Activated CD8-positive, alpha-beta T cell treated with anti-CD3 and anti-CD28 coated beads, Interleukin-2, amount 10 ng/mL, durations not matched to agents 7 days and 5 days (primary cell): ENCODE results near the gene SH2D4B. TPM values are rescaled to one million over a fixed set of nuclear protein-coding genes. Genes with fewer than 3 reads are reported as not detected.
A peak's percentile ranks its signal among the peaks of the same experiment; 100 is the strongest.

Experiments
- ATAC-seq: fragments of 150-1000 bp; cut with Tn5 transposase; one replicate; pipeline ENCODE4 v1.10.0; 2021; ENCODE audit warnings: moderate library complexity
- CTCF ChIA-PET: fragments of 350-600 bp; sonication (Branson Sonifier 250); formaldehyde crosslinking; loops from one replicate; lab custom pipeline; 2021; ENCODE audit warnings: antibody characterized with exemption; lab: Charles Lee
- POLR2A ChIA-PET: fragments of 350-600 bp; sonication (Branson Sonifier 250); formaldehyde crosslinking; loops from one replicate; lab custom pipeline; 2021; ENCODE audit warnings: antibody characterized with exemption; lab: Charles Lee
- DNase-seq: peaks from one replicate; pipeline ENCODE4 v3.0.0-alpha.2; 2020
- H3K27ac Mint-ChIP-seq: one replicate; pipeline ENCODE4 v1.8.0; 2021; ENCODE audit warnings: mild to moderate bottlenecking, mixed read lengths
- H3K27me3 Mint-ChIP-seq: one replicate; pipeline ENCODE4 v1.8.0; 2021; ENCODE audit warnings: low read depth, mixed read lengths
- H3K36me3 Mint-ChIP-seq: one replicate; pipeline ENCODE4 v1.8.0; 2021; ENCODE audit warnings: low read depth, mixed read lengths
- H3K4me1 Mint-ChIP-seq: one replicate; pipeline ENCODE4 v1.8.0; 2021; ENCODE audit warnings: low read depth, mixed read lengths
- H3K4me3 Mint-ChIP-seq: one replicate; pipeline ENCODE4 v1.8.0; 2021; ENCODE audit warnings: mild to moderate bottlenecking, mixed read lengths
- H3K9me3 Mint-ChIP-seq: one replicate; pipeline ENCODE4 v1.8.0; 2022; ENCODE audit warnings: mixed read lengths; ENCODE audit not compliant: insufficient read depth
- total RNA-seq, 2 experiments: library from RNA; stranded (reverse); gene quantifications; one replicate each; pipeline ENCODE4 v1.2.3, GENCODE V29; 2021

SH2D4B gene
- total RNA-seq, 2 experiments from 2014 or later: 0.13 to 0.21 TPM

GRCh38 chr10:80552151-80552646 is 14.5 kb downstream of the SH2D4B start:
- ChIA-PET POLR2A (no interaction called here), CTCF (interaction anchor here (1.4 kb wide), 1 partner anchor 15 kb away, joined by 5 read pairs; no protein-coding TSS in a partner anchor)
- peaks cover 10% of the 10 kb centered on the region for H3K27me3 Mint-ChIP-seq
- ATAC-seq (no peak), DNase-seq (peak; percentile 4)
- H3K4me1 Mint-ChIP-seq: no peaks in the 10 kb centered on the region
- no peak overlapping the region for H3K27ac Mint-ChIP-seq
- H3K4me3 Mint-ChIP-seq: no peak overlapping the region
- no peaks in the 10 kb centered on the region for H3K36me3 Mint-ChIP-seq
- no peaks in the 10 kb centered on the region for H3K9me3 Mint-ChIP-seq

- Mint-ChIP-seq H3K4me3 (no peak overlapping the region), H3K9me3 (no peaks in the 10 kb centered on the region), H3K36me3 (no peaks in the 10 kb centered on the region), H3K27me3 (peaks cover 14% of the 10 kb centered on the region), H3K4me1 (no peaks in the 10 kb centered on the region), H3K27ac (no peak overlapping the region)
- CTCF ChIA-PET: no interaction called here
- DNase-seq: peak; percentile 3
- POLR2A ChIA-PET: no interaction called here
- ATAC-seq: no peak
These were observed 15.7 kb downstream of the SH2D4B start for GRCh38 chr10:80553436-80553835.

GRCh38 chr10:80554050-80554449 is 16.3 kb downstream of the SH2D4B start:
- H3K9me3 Mint-ChIP-seq: no peaks in the 10 kb centered on the region
- POLR2A ChIA-PET: no interaction called here
- DNase-seq (peak; percentile 2), ATAC-seq (no peak)
- H3K4me3 Mint-ChIP-seq: no peak overlapping the region
- CTCF ChIA-PET: no interaction called here
- no peaks in the 10 kb centered on the region for H3K36me3 Mint-ChIP-seq
- no peaks in the 10 kb centered on the region for H3K4me1 Mint-ChIP-seq
- H3K27me3 Mint-ChIP-seq: peaks cover 14% of the 10 kb centered on the region
- no peak overlapping the region for H3K27ac Mint-ChIP-seq

- peaks cover 14% of the 10 kb centered on the region for H3K27me3 Mint-ChIP-seq
- H3K36me3 Mint-ChIP-seq: no peaks in the 10 kb centered on the region
- ATAC-seq (no peak), DNase-seq (peak; percentile 10)
- CTCF ChIA-PET: interaction anchor here (0.6 kb wide), 1 partner anchor 51 kb away, joined by 3 read pairs; no protein-coding TSS in a partner anchor
- H3K9me3 Mint-ChIP-seq: no peaks in the 10 kb centered on the region
- H3K4me3 Mint-ChIP-seq: no peak overlapping the region
- POLR2A ChIA-PET: no interaction called here
- no peak overlapping the region for H3K27ac Mint-ChIP-seq
- H3K4me1 Mint-ChIP-seq: no peaks in the 10 kb centered on the region
These were observed 17.7 kb downstream of the SH2D4B start for GRCh38 chr10:80555415-80555814.

GRCh38 chr10:80561950-80562349 is 24.2 kb downstream of the SH2D4B start:
- POLR2A ChIA-PET: interaction anchor here (0.5 kb wide), 1 partner anchor 69 kb away, joined by 3 read pairs; no protein-coding TSS in a partner anchor

GRCh38 chr10:80567292-80567691 is 29.6 kb downstream of the SH2D4B start:
- DNase-seq: peak; percentile 17
- H3K9me3 Mint-ChIP-seq: no peaks in the 10 kb centered on the region
- no peaks in the 10 kb centered on the region for H3K4me1 Mint-ChIP-seq
- POLR2A ChIA-PET: interaction anchor here (0.7 kb wide), 1 partner anchor 648 kb away, joined by 3 read pairs; no protein-coding TSS in a partner anchor
- H3K27ac Mint-ChIP-seq: no peak overlapping the region
- ATAC-seq: no peak
- H3K27me3 Mint-ChIP-seq: peaks cover 16% of the 10 kb centered on the region
- CTCF ChIA-PET: no interaction called here
- no peaks in the 10 kb centered on the region for H3K36me3 Mint-ChIP-seq
- no peak overlapping the region for H3K4me3 Mint-ChIP-seq

More at GRCh38 chr10:80561950-80562349, 24.2 kb downstream of the SH2D4B start:
- no peak for ATAC-seq
- DNase-seq: peak; percentile 2
- no peaks in the 10 kb centered on the region for H3K9me3 Mint-ChIP-seq
- H3K27ac Mint-ChIP-seq: no peak overlapping the region
- H3K27me3 Mint-ChIP-seq: peaks cover 15% of the 10 kb centered on the region
- no peaks in the 10 kb centered on the region for H3K36me3 Mint-ChIP-seq
- H3K4me1 Mint-ChIP-seq: no peaks in the 10 kb centered on the region
- CTCF ChIA-PET: no interaction called here
- H3K4me3 Mint-ChIP-seq: no peak overlapping the region

- ATAC-seq (no peak), DNase-seq (peak; percentile 15)
- no peak overlapping the region for H3K27ac Mint-ChIP-seq
- peaks cover 11% of the 10 kb centered on the region for H3K27me3 Mint-ChIP-seq
- ChIA-PET POLR2A (no interaction called here), CTCF (interaction anchor here (0.9 to 2.2 kb wide), 3 partner anchors 27 to 58 kb away, joined by 4 to 7 read pairs (median 5); no protein-coding TSS in a partner anchor)
- no peak overlapping the region for H3K4me3 Mint-ChIP-seq
- H3K9me3 Mint-ChIP-seq: no peaks in the 10 kb centered on the region
- H3K4me1 Mint-ChIP-seq: no peaks in the 10 kb centered on the region
- no peaks in the 10 kb centered on the region for H3K36me3 Mint-ChIP-seq
These were observed 31.6 kb downstream of the SH2D4B start for GRCh38 chr10:80569131-80569895.

- H3K4me3 Mint-ChIP-seq: no peak overlapping the region
- H3K36me3 Mint-ChIP-seq: no peaks in the 10 kb centered on the region
- CTCF ChIA-PET: no interaction called here
- POLR2A ChIA-PET: no interaction called here
- H3K27me3 Mint-ChIP-seq: peaks cover 7% of the 10 kb centered on the region
- DNase-seq (peak; percentile 4), ATAC-seq (no peak)
- no peaks in the 10 kb centered on the region for H3K4me1 Mint-ChIP-seq
- H3K27ac Mint-ChIP-seq: no peak overlapping the region
- H3K9me3 Mint-ChIP-seq: no peaks in the 10 kb centered on the region
These were observed 33.6 kb downstream of the SH2D4B start for GRCh38 chr10:80571352-80571751.

- no peak for DNase-seq
- H3K9me3 Mint-ChIP-seq: no peaks in the 10 kb centered on the region
- CTCF ChIA-PET: interaction anchor here (1.1 kb wide), 1 partner anchor 68 kb away, joined by 3 read pairs; no protein-coding TSS in a partner anchor
- no peak overlapping the region for H3K4me3 Mint-ChIP-seq
- H3K27ac Mint-ChIP-seq: no peak overlapping the region
- no peaks in the 10 kb centered on the region for H3K36me3 Mint-ChIP-seq
- POLR2A ChIA-PET: no interaction called here
- no peak for ATAC-seq
- peaks cover 12% of the 10 kb centered on the region for H3K27me3 Mint-ChIP-seq
- H3K4me1 Mint-ChIP-seq: peaks cover 14% of the 10 kb centered on the region
These were observed 41.6 kb downstream of the SH2D4B start for GRCh38 chr10:80579181-80579763.

GRCh38 chr10:80579849-80580637 is 42.3 kb downstream of the SH2D4B start:
- Mint-ChIP-seq H3K27ac (no peak overlapping the region), H3K27me3 (peaks cover 16% of the 10 kb centered on the region), H3K9me3 (no peaks in the 10 kb centered on the region), H3K4me3 (no peak overlapping the region), H3K36me3 (no peaks in the 10 kb centered on the region), H3K4me1 (peaks cover 14% of the 10 kb centered on the region)
- DNase-seq: no peak
- ATAC-seq: no peak
- CTCF ChIA-PET: interaction anchor here (1.4 kb wide), 3 partner anchors 16 to 74 kb away, joined by 3 to 7 read pairs (median 4); no protein-coding TSS in a partner anchor
- POLR2A ChIA-PET: no interaction called here

GRCh38 chr10:80580638-80581468 is 43.2 kb downstream of the SH2D4B start:
- no peak for ATAC-seq
- Mint-ChIP-seq H3K9me3 (no peaks in the 10 kb centered on the region), H3K27ac (no peak overlapping the region), H3K4me1 (peaks cover 14% of the 10 kb centered on the region), H3K4me3 (no peak overlapping the region), H3K36me3 (no peaks in the 10 kb centered on the region), H3K27me3 (peaks cover 16% of the 10 kb centered on the region)
- POLR2A ChIA-PET: no interaction called here
- CTCF ChIA-PET: interaction anchor here (1.4 kb wide), 3 partner anchors 16 to 75 kb away, joined by 3 to 7 read pairs (median 4); no protein-coding TSS in a partner anchor
- DNase-seq: no peak
